ENCODE data around the gene WWOX.

Gene WWOX

DNA sequence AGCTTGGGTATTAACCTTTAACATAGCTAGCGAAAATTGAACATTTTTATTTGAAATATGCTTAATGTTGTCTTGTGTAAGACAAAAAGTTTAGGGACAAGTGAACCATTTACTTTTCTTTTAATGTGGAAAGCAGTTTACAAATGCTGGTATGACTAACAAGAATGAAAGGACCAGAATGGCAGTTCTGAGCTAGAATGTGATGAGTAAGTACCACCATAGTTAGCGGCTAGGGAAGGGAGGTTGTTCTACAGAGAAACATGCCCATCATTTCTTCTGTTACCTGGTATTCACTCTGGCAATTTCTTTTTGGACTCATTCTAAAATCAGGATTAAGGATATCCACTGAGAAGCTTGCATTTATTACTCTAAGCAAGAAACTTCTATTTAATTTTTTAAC lies 121.1 kb downstream of the WWOX start:
- H3K27ac ChIP-seq, result no peak overlapping the region
- H3K4me2 ChIP-seq, result no peak overlapping the region

DNA sequence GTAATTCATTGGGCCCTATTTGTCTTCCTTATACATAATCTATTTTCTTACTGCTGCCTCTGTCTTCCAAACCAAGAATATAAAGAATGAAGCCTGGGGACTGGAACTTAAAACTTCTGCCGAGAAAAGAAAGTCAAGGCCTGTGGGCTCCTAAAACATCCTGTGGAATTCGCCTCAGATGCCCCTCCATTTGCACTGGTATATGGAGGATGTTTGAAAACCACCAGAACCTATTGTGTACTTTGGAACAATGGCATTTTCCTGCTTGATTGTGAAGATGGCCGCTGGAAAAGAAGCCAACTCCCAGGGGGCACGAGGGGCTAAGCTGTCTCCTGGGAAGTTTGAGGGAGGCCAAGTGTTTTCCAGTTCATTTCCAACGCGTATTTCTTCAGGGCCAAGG lies 122.4 kb downstream of the WWOX start:
- H3K79me2 ChIP-seq (ENCODE audit: insufficient read depth, low read depth), result no peaks in the 10 kb centered on the region
- H3K36me3 ChIP-seq (ENCODE audit: insufficient read depth), result no peaks in the 10 kb centered on the region
- H3K9ac ChIP-seq, result no peak overlapping the region
- no peaks in the 10 kb centered on the region for H3K27me3 ChIP-seq (ENCODE audit: insufficient read depth, low read depth)
- no peaks in the 10 kb centered on the region for H4K20me1 ChIP-seq (ENCODE audit: insufficient read depth)
- H3K4me2 ChIP-seq, result no peak overlapping the region
- H3K4me1 ChIP-seq (ENCODE audit: low read depth, poor library complexity, severe bottlenecking), result no peaks in the 10 kb centered on the region
- H3K27ac ChIP-seq, result no peak overlapping the region
- H3K4me3 ChIP-seq (IDR thresholded peaks at IDR 0.05; ENCODE audit: insufficient read depth, low read depth, low read length), result no peak overlapping the region
- no peak overlapping the region for H2AFZ ChIP-seq (ENCODE audit: low read depth)
- no peak for TF ChIP-seq CTCF (conservative IDR thresholded peaks at IDR 0.05; ENCODE audit: low read depth, low read length)

More for the DNA sequence above, 121.1 kb downstream of the WWOX start:
- Histone ChIP-seq H3K4me1 (ENCODE audit: low read depth, poor library complexity, severe bottlenecking) (no peaks in the 10 kb centered on the region), H3K4me3 (IDR thresholded peaks at IDR 0.05; ENCODE audit: insufficient read depth, low read depth, low read length) (no peak overlapping the region), H3K79me2 (ENCODE audit: insufficient read depth, low read depth) (no peaks in the 10 kb centered on the region), H2AFZ (ENCODE audit: low read depth) (no peak overlapping the region), H3K36me3 (ENCODE audit: insufficient read depth) (no peaks in the 10 kb centered on the region), H4K20me1 (ENCODE audit: insufficient read depth) (no peaks in the 10 kb centered on the region), H3K9ac (no peak overlapping the region), H3K27me3 (ENCODE audit: insufficient read depth, low read depth) (no peaks in the 10 kb centered on the region)
- TF ChIP-seq CTCF (conservative IDR thresholded peaks at IDR 0.05; ENCODE audit: low read depth, low read length), result no peak

GRCh38 chr16:78224342-78224741 lies 124.9 kb downstream of the WWOX start:
- Histone ChIP-seq H4K20me1 (ENCODE audit: insufficient read depth) (no peaks in the 10 kb centered on the region), H2AFZ (ENCODE audit: low read depth) (no peak overlapping the region), H3K36me3 (ENCODE audit: insufficient read depth) (no peaks in the 10 kb centered on the region), H3K4me3 (IDR thresholded peaks at IDR 0.05; ENCODE audit: insufficient read depth, low read depth, low read length) (no peak overlapping the region), H3K27ac (no peak overlapping the region), H3K9ac (no peak overlapping the region), H3K4me1 (ENCODE audit: low read depth, poor library complexity, severe bottlenecking) (no peaks in the 10 kb centered on the region), H3K27me3 (ENCODE audit: insufficient read depth, low read depth) (no peaks in the 10 kb centered on the region), H3K79me2 (ENCODE audit: insufficient read depth, low read depth) (no peaks in the 10 kb centered on the region), H3K4me2 (no peak overlapping the region)
- TF ChIP-seq CTCF (conservative IDR thresholded peaks at IDR 0.05; ENCODE audit: low read depth, low read length), result no peak

- Histone ChIP-seq H3K27ac (no peak overlapping the region), H3K4me3 (IDR thresholded peaks at IDR 0.05; ENCODE audit: insufficient read depth, low read depth, low read length) (no peak overlapping the region), H4K20me1 (ENCODE audit: insufficient read depth) (no peaks in the 10 kb centered on the region), H3K9ac (no peak overlapping the region), H3K79me2 (ENCODE audit: insufficient read depth, low read depth) (no peaks in the 10 kb centered on the region), H2AFZ (ENCODE audit: low read depth) (no peak overlapping the region), H3K36me3 (ENCODE audit: insufficient read depth) (no peaks in the 10 kb centered on the region), H3K4me1 (ENCODE audit: low read depth, poor library complexity, severe bottlenecking) (no peaks in the 10 kb centered on the region), H3K4me2 (no peak overlapping the region), H3K27me3 (ENCODE audit: insufficient read depth, low read depth) (no peaks in the 10 kb centered on the region)
- TF ChIP-seq CTCF (conservative IDR thresholded peaks at IDR 0.05; ENCODE audit: low read depth, low read length), result no peak
Measured at GRCh38 chr16:78225919-78226318, 126.5 kb downstream of the WWOX start.

Measured in KMS-11 (cell line).